CD4-positive, alpha-beta memory T cell (primary cell): Measurements from ENCODE around the gene FERMT3. TPM values are rescaled to one million over a fixed set of nuclear protein-coding genes. Genes with fewer than 3 reads are reported as not detected.

Source experiments
- CTCF ChIA-PET: fragments of 350-600 bp; sonication (Branson Sonifier 250); formaldehyde crosslinking; loops from one replicate; lab custom pipeline; 2021; ENCODE audit warnings: inconsistent platforms; ENCODE audit not compliant: partially characterized antibody; lab: Charles Lee
- POLR2A ChIA-PET: fragments of 350-600 bp; sonication (Branson Sonifier 250); formaldehyde crosslinking; loops from one replicate; lab custom pipeline; 2021; ENCODE audit not compliant: partially characterized antibody; lab: Charles Lee
- DNase-seq, 5 donors: peaks; one replicate each; pipeline versions ENCODE4 v3.0.0 to v3.0.0-alpha.2; 2020 to 2022; ENCODE audit warnings: mixed read lengths in 1 of 5
- H3K27ac ChIP-seq: one replicate; pipeline ENCODE4 v1.7.0; 2013; ENCODE audit warnings: low read depth, low read length
- H3K27me3 ChIP-seq: 2 replicates; pipeline ENCODE4 v1.7.0; 2013; ENCODE audit warnings: mild to moderate bottlenecking, low read length, moderate library complexity; ENCODE audit not compliant: insufficient read depth
- H3K36me3 ChIP-seq: 2 replicates; pipeline ENCODE4 v1.7.0; 2013; ENCODE audit warnings: mild to moderate bottlenecking, low read length, moderate library complexity; ENCODE audit not compliant: insufficient read depth
- H3K4me1 ChIP-seq: 2 replicates; pipeline ENCODE4 v1.7.0; 2013; ENCODE audit warnings: mild to moderate bottlenecking, low read length, moderate library complexity; ENCODE audit not compliant: insufficient read depth
- H3K4me3 ChIP-seq, 2 donors: one replicate each; pipeline ENCODE4 v1.7.0; 2013; ENCODE audit warnings: low read length in 2 of 2, mild to moderate bottlenecking in 1 of 2
- H3K9me3 ChIP-seq, 2 donors: one replicate each; pipeline ENCODE4 v1.7.0; 2013; ENCODE audit warnings: low read length in 2 of 2, control low read depth in 1 of 2; ENCODE audit not compliant: control insufficient read depth in 1 of 2
- H3K27ac Mint-ChIP-seq, 7 donors: one replicate each; pipeline ENCODE4 v1.8.0; 2020 to 2021; ENCODE audit warnings: mixed read lengths in 7 of 7, mild to moderate bottlenecking in 6 of 7, inconsistent platforms in 3 of 7, moderate library complexity in 3 of 7
- H3K27me3 Mint-ChIP-seq, 2 donors: one replicate each; pipeline ENCODE4 v1.8.0; 2020 to 2021; ENCODE audit warnings: mixed read lengths in 2 of 2
- H3K36me3 Mint-ChIP-seq, 2 donors: one replicate each; pipeline ENCODE4 v1.8.0; 2020 to 2021; ENCODE audit warnings: mixed read lengths in 2 of 2, inconsistent platforms in 1 of 2, mild to moderate bottlenecking in 1 of 2
- H3K4me1 Mint-ChIP-seq, 4 donors: one replicate each; pipeline ENCODE4 v1.8.0; 2020 to 2021; ENCODE audit warnings: mixed read lengths in 4 of 4, mild to moderate bottlenecking in 1 of 4
- H3K4me3 Mint-ChIP-seq, 8 donors: one replicate each; pipeline ENCODE4 v1.8.0; 2020 to 2021; ENCODE audit warnings: mixed read lengths in 8 of 8, mild to moderate bottlenecking in 7 of 8, moderate library complexity in 6 of 8, inconsistent platforms in 3 of 8
- H3K9me3 Mint-ChIP-seq, 8 donors: one replicate each; pipeline ENCODE4 v1.8.0; 2020 to 2021; ENCODE audit warnings: mixed read lengths in 8 of 8, mild to moderate bottlenecking in 5 of 8, inconsistent platforms in 3 of 8, moderate library complexity in 1 of 8
- intact Hi-C: fragments of 100-400 bp; cut with micrococcal nuclease; formaldehyde crosslinking; loops from one replicate; pipeline ENCODE4 v1.15.1; 2023
- polyA plus RNA-seq, 2 donors: library from polyadenylated mRNA; unstranded; fragments of 300-500 nt; fragmentation: Illumina TruSeq; gene quantifications; one replicate each; pipeline ENCODE4 v1.2.3, GENCODE V29; 2021
- total RNA-seq, 2 experiments: library from RNA; stranded (reverse); gene quantifications; one replicate each; pipeline ENCODE4 v1.2.3, GENCODE V29; 2021

The FERMT3 gene
- total and polyA plus RNA-seq, 4 experiments from 2014 or later: 149 to 202 (median 175) TPM

DNA sequence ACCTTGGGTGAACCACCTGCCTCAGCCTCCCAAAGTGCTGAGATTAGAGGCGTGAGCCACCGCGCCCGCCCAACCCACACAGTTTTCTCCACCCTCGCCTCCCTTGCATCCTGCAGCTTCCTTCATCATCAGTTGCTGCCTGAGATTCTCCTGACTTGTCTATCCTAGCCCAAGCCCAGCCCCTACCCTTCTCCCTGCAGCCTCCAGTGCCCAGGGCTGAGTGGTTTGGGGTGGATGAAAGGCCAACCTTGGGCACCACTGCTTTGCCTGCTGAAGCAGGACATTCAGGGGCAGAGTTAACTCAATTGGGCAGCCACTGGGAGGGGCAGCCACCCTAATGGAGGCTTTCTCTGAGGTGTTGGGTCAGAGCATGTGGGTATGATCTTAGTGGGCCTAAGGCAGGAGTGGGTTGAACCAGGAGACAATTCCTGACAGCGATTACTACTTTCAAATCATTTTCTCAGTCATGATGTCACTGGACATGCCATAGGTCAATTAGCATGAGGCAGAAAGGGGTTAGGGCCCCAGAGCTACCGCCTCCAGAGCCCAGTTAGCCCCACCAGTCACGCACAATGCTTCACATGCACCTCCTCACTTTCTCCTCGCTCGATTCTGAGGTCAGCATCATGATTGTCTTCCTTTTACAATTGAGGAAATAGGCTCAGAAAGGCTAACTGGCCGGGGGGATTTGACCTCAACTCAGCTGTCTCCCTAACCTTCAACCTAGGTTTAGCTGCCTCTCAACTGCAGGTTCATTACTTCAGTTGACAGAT is 33.3 kb downstream of the FERMT3 start:
- Mint-ChIP-seq H3K27me3 (no peaks in the 10 kb centered on the region), H3K36me3 (peaks cover 0 to 49% of the 10 kb centered on the region in 2 donors), H3K27ac (peak overlapping the region; percentile 99 to 100 (median 100)), H3K4me1 (peaks cover 17 to 51% (median 31%) of the 10 kb centered on the region in 4 donors), H3K4me3 (peak overlapping the region; percentile 87 to 97 (median 88)), H3K9me3 (no peaks in the 10 kb centered on the region)
- intact Hi-C loops: loop anchor here (2.0 to 10.0 kb wide), 2 partner anchors 33 to 535 kb away; partner anchors contain the start of genes FERMT3 and SF1
- no peaks in the 10 kb centered on the region for H3K27me3 ChIP-seq
- peaks cover 37% of the 10 kb centered on the region for H3K4me1 ChIP-seq
- peak overlapping the region in 1 of 2 donors; percentile 67 for H3K4me3 ChIP-seq
- no peak for DNase-seq
- H3K36me3 ChIP-seq: peaks cover 7% of the 10 kb centered on the region
- no peaks in the 10 kb centered on the region for H3K9me3 ChIP-seq
- H3K27ac ChIP-seq: peak overlapping the region; percentile 99
- ChIA-PET CTCF (interaction anchor here (1.4 to 1.9 kb wide), 2 partner anchors 34 to 36 kb away, joined by 5 to 6 read pairs; partner anchors contain the start of gene FERMT3), POLR2A (interaction anchor here (0.6 to 38.9 kb wide), 7 partner anchors 8 to 65 kb away, joined by 3 to 937 read pairs (median 6); partner anchors contain the start of genes DNAJC4, FERMT3, NUDT22 and TRPT1)

DNA sequence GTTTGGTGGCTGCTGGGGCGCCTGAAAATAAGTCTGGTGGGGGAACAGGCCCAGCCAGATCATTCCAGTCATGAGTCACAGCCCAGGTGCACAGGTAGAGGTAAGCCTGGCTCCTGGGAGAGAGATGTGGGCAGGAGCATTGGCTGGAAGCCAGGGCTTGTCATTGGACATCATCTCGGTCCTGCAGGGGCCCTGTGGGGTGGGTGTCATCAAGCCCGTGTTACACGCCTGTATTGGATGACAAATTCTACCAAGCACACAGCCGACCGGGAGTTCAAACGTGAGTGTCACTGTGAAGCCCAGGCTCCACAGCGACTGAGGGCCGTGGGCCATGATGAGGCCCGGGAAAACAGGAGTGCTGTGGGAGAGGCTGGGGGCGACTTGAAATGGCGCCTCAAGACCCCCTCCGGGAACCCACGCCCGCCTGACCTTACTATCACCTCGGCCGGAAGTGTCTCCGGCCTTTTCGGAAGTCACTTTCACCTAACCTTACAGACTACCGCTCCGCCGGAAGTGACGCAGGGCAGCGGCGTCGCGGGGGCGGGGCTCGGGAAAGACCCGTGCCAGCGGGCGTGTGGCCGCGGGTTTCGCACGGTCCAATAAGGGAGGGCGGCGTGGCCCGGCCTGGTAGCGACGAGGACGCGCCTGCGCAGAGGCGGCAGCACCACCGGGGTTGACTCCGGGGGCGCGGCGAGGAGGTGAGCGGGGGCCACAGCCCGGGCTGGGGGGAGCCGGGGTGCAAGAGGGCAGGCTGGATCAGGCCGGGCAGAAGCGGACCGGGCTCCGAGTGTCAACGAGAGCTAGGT is 34.1 kb downstream of the FERMT3 start, which contains the start of gene FKBP2:
FKBP2 (plus strand) TSS at position 661 of the 806 bp plus-strand sequence. CDS start 1,293 bp downstream, outside the sequence.
- peak within 1 kb of the TSS; percentile 99 to 100 (median 100) for H3K27ac Mint-ChIP-seq
- intact Hi-C loops: loop anchor here (1.0 to 10.0 kb wide), 8 partner anchors 10 to 534 kb away; partner anchors contain the start of genes DNAJC4, ESRRA, FERMT3 and GPR137
- ChIA-PET POLR2A (interaction anchor here (0.6 to 38.9 kb wide), 17 partner anchors 8 to 1619 kb away, joined by 3 to 937 read pairs (median 11); partner anchors contain the start of genes BAD, CATSPERZ, DNAJC4 and ESRRA), CTCF (interaction anchor here (0.9 to 8.4 kb wide), 9 partner anchors 8 to 64 kb away, joined by 3 to 78 read pairs (median 7); partner anchors contain the start of genes CATSPERZ, ESRRA and FERMT3)
- Histone ChIP-seq H3K4me3 (peak within 1 kb of the TSS; percentile 67 to 73), H3K9me3 (no peaks in the 10 kb centered on the region), H3K27ac (peak within 1 kb of the TSS; percentile 99), H3K36me3 (peaks cover 7% of the 10 kb centered on the region), H3K27me3 (no peaks in the 10 kb centered on the region), H3K4me1 (peaks cover 38% of the 10 kb centered on the region)
- H3K9me3 Mint-ChIP-seq: no peaks in the 10 kb centered on the region
- peak; percentile 97 to 99 (median 99) for DNase-seq
- H3K4me3 Mint-ChIP-seq: peak within 1 kb of the TSS; percentile 87 to 97 (median 88)
- H3K36me3 Mint-ChIP-seq: peaks cover 0 to 42% of the 10 kb centered on the region in 2 donors
- peaks cover 14 to 52% (median 29%) of the 10 kb centered on the region in 4 donors for H3K4me1 Mint-ChIP-seq
- H3K27me3 Mint-ChIP-seq: no peaks in the 10 kb centered on the region

DNA sequence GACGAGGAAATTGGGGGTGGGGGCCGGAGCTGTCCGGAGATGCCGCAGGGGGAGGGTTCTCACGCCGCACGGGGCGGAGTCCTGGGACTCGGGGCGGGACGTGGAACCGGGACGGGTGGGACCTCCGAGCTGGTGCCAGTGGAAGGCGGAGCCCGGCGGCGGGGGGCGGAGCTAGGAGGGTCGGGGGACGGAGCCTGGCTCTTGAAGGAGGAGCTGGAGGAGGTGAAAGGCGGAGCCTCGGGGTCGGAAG is 34.6 kb downstream of the FERMT3 start:
- peak overlapping the region; percentile 99 to 100 (median 100) for H3K27ac Mint-ChIP-seq
- DNase-seq: peak; percentile 99 to 100 (median 100)
- H3K27ac ChIP-seq: peak overlapping the region; percentile 99
- peaks cover 0 to 42% of the 10 kb centered on the region in 2 donors for H3K36me3 Mint-ChIP-seq
- H3K27me3 ChIP-seq: no peaks in the 10 kb centered on the region
- peaks cover 39% of the 10 kb centered on the region for H3K4me1 ChIP-seq
- H3K27me3 Mint-ChIP-seq: no peaks in the 10 kb centered on the region
- peaks cover 7% of the 10 kb centered on the region for H3K36me3 ChIP-seq
- intact Hi-C loops: loop anchor here (1.0 to 10.0 kb wide), 8 partner anchors 11 to 534 kb away; partner anchors contain the start of genes DNAJC4, ESRRA, FERMT3 and GPR137
- peak overlapping the region; percentile 87 to 97 (median 88) for H3K4me3 Mint-ChIP-seq
- POLR2A ChIA-PET: interaction anchor here (0.7 to 38.9 kb wide), 15 partner anchors 8 to 1619 kb away, joined by 3 to 937 read pairs (median 19); partner anchors contain the start of genes BAD, CATSPERZ, DNAJC4 and ESRRA
- CTCF ChIA-PET: interaction anchor here (0.9 to 8.4 kb wide), 7 partner anchors 9 to 63 kb away, joined by 3 to 78 read pairs (median 8); partner anchors contain the start of genes CATSPERZ, ESRRA and FERMT3
- peak overlapping the region; percentile 36 to 67 for H3K4me3 ChIP-seq
- peaks cover 14 to 55% (median 31%) of the 10 kb centered on the region in 4 donors for H3K4me1 Mint-ChIP-seq
- no peaks in the 10 kb centered on the region for H3K9me3 ChIP-seq
- no peaks in the 10 kb centered on the region for H3K9me3 Mint-ChIP-seq

DNA sequence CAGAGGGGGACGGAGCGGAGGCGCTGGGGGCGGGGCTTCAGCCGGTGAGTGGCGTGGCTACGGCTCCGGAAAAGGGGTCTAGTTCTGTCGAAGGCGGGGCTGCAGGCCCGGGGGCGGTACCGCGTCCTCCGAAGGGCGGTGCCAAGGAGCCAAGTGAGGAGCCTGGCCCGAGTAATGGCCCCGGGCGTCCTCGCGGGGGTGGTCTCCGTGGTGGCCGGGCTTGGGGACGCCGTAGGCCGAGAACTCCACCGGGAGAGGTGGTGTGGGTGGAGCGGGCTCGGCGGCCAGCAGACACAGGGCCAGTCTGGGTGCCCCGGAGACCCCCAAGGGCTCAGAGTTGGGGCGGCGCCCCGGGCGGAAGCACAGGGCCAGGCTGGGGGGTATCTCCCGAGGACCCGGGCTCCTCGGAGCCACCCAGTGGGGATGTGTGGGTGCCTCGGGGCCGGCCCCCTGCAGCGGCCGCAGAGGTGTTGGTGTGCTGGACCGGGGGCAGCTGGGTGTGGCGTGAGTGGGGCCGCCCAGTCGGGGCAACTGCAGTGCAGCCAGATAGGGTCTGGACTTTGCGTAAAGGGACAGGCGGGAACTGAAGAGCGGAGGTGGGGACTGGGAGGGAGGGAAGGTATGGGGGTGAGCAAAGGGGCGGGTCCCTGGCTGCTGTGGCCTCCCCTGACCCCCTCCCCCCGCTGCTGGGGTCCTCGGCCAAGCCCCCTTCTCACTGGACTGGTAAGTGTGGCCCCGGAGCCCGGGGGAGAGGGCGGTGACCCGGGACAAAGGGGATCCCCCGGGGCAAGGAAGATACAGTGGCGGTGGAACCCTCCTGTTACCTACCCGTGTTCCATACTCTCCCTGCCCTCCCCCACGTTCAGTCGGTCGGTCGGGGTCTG is 35.2 kb downstream of the FERMT3 start:
- H3K4me1 Mint-ChIP-seq: peaks cover 14 to 55% (median 32%) of the 10 kb centered on the region in 4 donors
- no peaks in the 10 kb centered on the region for H3K9me3 Mint-ChIP-seq
- Histone ChIP-seq H3K9me3 (no peaks in the 10 kb centered on the region), H3K36me3 (peaks cover 7% of the 10 kb centered on the region), H3K4me1 (peaks cover 39% of the 10 kb centered on the region), H3K27ac (peak overlapping the region; percentile 99), H3K4me3 (peak overlapping the region; percentile 36 to 67), H3K27me3 (no peaks in the 10 kb centered on the region)
- ChIA-PET CTCF (interaction anchor here (0.9 to 10.5 kb wide), 9 partner anchors 8 to 63 kb away, joined by 3 to 121 read pairs (median 8); partner anchors contain the start of genes CATSPERZ, ESRRA and FERMT3), POLR2A (interaction anchor here (0.7 to 38.9 kb wide), 17 partner anchors 8 to 1618 kb away, joined by 3 to 937 read pairs (median 11); partner anchors contain the start of genes BAD, CATSPERZ, DNAJC4 and ESRRA)
- DNase-seq: no peak
- intact Hi-C loops: loop anchor here (1.0 to 10.0 kb wide), 8 partner anchors 11 to 533 kb away; partner anchors contain the start of genes DNAJC4, ESRRA, FERMT3 and GPR137
- H3K36me3 Mint-ChIP-seq: peaks cover 0 to 42% of the 10 kb centered on the region in 2 donors
- peak overlapping the region; percentile 99 to 100 (median 100) for H3K27ac Mint-ChIP-seq
- peak overlapping the region; percentile 87 to 97 (median 88) for H3K4me3 Mint-ChIP-seq
- no peaks in the 10 kb centered on the region for H3K27me3 Mint-ChIP-seq

DNA sequence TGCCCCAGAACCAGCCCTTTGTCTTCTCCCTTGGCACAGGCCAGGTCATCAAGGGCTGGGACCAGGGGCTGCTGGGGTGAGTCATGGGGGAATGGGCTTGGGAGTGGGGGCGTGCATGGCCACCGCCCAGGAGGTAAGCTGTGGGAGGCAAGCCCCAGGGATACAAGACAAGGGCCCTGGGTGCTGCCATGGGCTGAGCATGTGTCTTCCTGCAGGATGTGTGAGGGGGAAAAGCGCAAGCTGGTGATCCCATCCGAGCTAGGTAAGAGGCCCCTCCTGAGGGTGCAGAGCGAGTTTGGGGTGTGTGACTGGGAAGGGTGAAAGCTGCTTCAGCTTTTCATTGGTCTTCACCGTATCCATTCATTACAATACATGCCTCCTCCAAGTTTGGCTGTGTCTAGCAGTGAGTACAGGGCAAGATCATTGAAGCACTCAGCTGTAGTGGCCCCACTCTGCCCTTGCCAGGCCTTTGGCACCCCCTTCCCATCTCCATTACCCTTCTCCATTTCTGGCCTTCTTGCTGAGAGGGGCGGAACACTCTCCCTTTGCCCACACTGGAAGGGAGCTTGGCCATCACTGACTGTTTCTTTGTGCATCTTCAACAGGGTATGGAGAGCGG is 36.8 kb downstream of the FERMT3 start:
- Histone ChIP-seq H3K36me3 (no peaks in the 10 kb centered on the region), H3K4me3 (no peak overlapping the region), H3K9me3 (no peaks in the 10 kb centered on the region), H3K27ac (no peak overlapping the region), H3K27me3 (no peaks in the 10 kb centered on the region), H3K4me1 (peaks cover 46% of the 10 kb centered on the region)
- Mint-ChIP-seq H3K4me1 (peaks cover 16 to 66% (median 37%) of the 10 kb centered on the region in 4 donors), H3K36me3 (peaks cover 0 to 30% of the 10 kb centered on the region in 2 donors), H3K27me3 (no peaks in the 10 kb centered on the region), H3K9me3 (no peaks in the 10 kb centered on the region), H3K27ac (peak overlapping the region in 6 of 7 donors; percentile 70 to 82 (median 76)), H3K4me3 (peak overlapping the region; percentile 27 to 83 (median 62))
- CTCF ChIA-PET: interaction anchor here (0.6 to 10.5 kb wide), 6 partner anchors 16 to 60 kb away, joined by 3 to 121 read pairs (median 3); partner anchors contain the start of genes CATSPERZ, ESRRA and FERMT3
- DNase-seq: no peak
- intact Hi-C loops: loop anchor here (10.0 kb wide), 1 partner anchor 531 kb away; the partner anchor contains the start of gene SF1
- POLR2A ChIA-PET: interaction anchor here (0.8 to 38.9 kb wide), 11 partner anchors 8 to 891 kb away, joined by 3 to 937 read pairs (median 52); partner anchors contain the start of genes BAD, DNAJC4, ESRRA and FERMT3
